ENCODE measurements around the gene ABHD2.

DNA sequence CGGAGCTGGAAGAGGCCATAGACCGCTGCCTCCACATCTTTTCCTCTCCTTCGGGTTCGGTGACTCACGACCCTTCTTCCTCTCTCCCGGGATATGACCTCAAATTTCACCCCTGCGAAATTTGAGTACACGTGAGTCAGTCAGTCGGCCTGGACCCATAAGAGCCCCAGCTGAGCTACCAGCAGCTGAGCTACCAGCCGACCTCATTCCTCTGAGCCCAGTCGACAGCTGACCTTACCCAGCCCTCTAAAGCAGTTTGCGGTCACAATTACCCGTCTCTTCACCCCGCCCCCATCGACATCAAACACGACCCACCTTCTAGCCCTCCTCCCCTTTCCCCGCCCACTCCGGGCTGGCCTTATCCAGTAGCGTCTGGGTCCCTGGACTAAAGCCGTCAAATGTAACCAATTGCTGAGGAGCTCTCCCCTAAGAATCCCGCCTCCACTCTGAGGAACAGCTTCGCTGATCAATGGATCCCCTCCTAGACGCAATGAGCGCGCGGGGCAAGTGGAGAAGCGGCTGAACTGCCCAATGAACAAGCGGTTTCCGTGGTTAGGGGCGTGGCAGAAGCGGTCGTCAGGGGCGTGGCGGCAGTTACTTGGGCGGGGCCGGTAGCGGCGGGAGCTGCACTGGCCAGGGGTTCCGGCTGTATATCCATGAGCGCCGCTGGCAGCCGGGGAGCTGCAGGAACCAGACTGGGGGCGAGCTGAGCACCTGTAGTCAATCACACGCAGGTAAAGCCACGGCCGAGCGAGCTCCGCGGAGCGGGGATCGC lies at the start of gene ABHD2:
- TF ChIP-seq, protein P1, sequence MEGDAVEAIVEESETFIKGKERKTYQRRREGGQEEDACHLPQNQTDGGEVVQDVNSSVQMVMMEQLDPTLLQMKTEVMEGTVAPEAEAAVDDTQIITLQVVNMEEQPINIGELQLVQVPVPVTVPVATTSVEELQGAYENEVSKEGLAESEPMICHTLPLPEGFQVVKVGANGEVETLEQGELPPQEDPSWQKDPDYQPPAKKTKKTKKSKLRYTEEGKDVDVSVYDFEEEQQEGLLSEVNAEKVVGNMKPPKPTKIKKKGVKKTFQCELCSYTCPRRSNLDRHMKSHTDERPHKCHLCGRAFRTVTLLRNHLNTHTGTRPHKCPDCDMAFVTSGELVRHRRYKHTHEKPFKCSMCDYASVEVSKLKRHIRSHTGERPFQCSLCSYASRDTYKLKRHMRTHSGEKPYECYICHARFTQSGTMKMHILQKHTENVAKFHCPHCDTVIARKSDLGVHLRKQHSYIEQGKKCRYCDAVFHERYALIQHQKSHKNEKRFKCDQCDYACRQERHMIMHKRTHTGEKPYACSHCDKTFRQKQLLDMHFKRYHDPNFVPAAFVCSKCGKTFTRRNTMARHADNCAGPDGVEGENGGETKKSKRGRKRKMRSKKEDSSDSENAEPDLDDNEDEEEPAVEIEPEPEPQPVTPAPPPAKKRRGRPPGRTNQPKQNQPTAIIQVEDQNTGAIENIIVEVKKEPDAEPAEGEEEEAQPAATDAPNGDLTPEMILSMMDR (IDR thresholded peaks at IDR 0.05): no peak
- peak in 3 of 4 donors; percentile 90 to 96 (median 96) for TF ChIP-seq POLR2A (IDR thresholded peaks at IDR 0.05)
- peak; percentile 54 to 83 for TF ChIP-seq POLR2AphosphoS5 (IDR thresholded peaks at IDR 0.05)
- peak in 1 of 4 donors; percentile 20 for TF ChIP-seq EP300 (IDR thresholded peaks at IDR 0.05)

All from upper lobe of left lung (tissue), 4 donors.